ENCODE results near the gene LSR.

DNA sequence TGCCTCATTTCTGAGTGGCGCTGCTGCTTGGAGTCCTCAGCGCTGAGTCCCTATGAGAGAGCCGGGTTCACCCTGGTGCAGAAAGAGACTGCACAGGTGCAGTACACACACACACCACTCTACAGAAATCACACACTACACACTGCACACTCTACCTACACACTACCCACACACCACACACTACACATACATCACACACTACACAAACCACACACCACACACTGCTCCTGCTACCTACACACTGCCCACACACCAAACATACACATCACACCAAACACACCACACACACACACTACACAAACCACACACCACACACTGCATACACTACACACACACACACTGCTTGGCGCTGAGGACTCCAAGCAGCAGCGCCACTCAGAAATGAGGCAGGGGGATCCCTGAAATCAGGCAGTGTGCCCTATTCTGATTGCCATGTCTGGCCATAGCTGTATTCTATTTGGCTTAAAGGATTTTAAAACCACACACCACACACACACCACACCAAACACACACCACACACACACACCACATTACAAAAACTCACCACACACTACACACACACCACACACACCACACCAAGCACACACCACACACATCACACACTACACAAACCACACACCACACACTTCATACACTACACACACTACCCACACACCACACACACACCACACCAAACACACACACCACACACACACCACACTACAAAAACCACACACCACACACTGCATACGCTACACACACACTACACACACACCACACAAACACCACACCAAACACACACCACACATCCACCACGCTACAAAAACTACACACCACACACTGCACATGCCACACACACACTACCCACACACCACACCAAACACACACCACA lies 48.1 kb downstream of the LSR start:
- TF ChIP-seq, protein P1, sequence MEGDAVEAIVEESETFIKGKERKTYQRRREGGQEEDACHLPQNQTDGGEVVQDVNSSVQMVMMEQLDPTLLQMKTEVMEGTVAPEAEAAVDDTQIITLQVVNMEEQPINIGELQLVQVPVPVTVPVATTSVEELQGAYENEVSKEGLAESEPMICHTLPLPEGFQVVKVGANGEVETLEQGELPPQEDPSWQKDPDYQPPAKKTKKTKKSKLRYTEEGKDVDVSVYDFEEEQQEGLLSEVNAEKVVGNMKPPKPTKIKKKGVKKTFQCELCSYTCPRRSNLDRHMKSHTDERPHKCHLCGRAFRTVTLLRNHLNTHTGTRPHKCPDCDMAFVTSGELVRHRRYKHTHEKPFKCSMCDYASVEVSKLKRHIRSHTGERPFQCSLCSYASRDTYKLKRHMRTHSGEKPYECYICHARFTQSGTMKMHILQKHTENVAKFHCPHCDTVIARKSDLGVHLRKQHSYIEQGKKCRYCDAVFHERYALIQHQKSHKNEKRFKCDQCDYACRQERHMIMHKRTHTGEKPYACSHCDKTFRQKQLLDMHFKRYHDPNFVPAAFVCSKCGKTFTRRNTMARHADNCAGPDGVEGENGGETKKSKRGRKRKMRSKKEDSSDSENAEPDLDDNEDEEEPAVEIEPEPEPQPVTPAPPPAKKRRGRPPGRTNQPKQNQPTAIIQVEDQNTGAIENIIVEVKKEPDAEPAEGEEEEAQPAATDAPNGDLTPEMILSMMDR (IDR thresholded peaks at IDR 0.05; ENCODE audit: insufficient read depth, low read depth, low read length): no peak
- TF ChIP-seq EZH2 (IDR thresholded peaks at IDR 0.05; ENCODE audit: insufficient read depth, low read length): no peak
